ENCODE measurements around the gene P2RX5. TPM values are rescaled to one million over a fixed set of nuclear protein-coding genes. Genes with fewer than 3 reads are reported as not detected.

Gene P2RX5
- total RNA-seq, 1 experiment from 2014 or later = 11.6 TPM

DNA sequence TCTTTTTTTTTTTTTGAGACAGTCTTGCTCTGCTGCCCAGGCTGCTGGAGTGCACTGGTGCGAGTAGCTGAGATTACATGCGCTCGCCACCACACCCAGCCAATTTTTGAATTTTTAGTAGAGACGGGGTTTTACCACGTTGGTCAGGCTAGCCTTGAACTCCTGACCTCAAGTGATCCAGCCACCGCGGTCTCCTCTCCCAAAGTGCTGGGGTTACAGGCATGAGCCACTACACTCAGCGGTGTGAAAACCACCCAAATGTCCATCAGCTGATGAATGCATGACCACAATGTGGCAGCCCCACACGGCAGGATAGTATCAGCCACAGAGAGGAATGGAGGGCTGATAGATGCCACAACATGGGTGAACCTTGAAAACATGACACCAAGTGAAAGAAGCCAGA, 2.1 kb downstream of the P2RX5 start:
- peaks cover 19% of the 10 kb centered on the region for H3K36me3 Mint-ChIP-seq (ENCODE audit: insufficient read depth, unreplicated experiment)
- CTCF ChIA-PET = no interaction called here
- H3K4me1 Mint-ChIP-seq (ENCODE audit: low read depth, unreplicated experiment) = no peaks in the 10 kb centered on the region
- no TSS peak for BruUV-seq (replicated peaks)
- intact Hi-C loops (cut with micrococcal nuclease; ENCODE audit: unreplicated experiment) = no loop called here
- no peak for DNase-seq
- H3K9me3 Mint-ChIP-seq (ENCODE audit: low read depth, unreplicated experiment) = no peaks in the 10 kb centered on the region
- H3K4me3 Mint-ChIP-seq (ENCODE audit: low read depth, unreplicated experiment) = no peak overlapping the region
- no peak overlapping the region for H3K27ac Mint-ChIP-seq (ENCODE audit: unreplicated experiment)
- H3K27me3 Mint-ChIP-seq (ENCODE audit: unreplicated experiment) = no peaks in the 10 kb centered on the region
- TF ChIP-seq, protein P1, sequence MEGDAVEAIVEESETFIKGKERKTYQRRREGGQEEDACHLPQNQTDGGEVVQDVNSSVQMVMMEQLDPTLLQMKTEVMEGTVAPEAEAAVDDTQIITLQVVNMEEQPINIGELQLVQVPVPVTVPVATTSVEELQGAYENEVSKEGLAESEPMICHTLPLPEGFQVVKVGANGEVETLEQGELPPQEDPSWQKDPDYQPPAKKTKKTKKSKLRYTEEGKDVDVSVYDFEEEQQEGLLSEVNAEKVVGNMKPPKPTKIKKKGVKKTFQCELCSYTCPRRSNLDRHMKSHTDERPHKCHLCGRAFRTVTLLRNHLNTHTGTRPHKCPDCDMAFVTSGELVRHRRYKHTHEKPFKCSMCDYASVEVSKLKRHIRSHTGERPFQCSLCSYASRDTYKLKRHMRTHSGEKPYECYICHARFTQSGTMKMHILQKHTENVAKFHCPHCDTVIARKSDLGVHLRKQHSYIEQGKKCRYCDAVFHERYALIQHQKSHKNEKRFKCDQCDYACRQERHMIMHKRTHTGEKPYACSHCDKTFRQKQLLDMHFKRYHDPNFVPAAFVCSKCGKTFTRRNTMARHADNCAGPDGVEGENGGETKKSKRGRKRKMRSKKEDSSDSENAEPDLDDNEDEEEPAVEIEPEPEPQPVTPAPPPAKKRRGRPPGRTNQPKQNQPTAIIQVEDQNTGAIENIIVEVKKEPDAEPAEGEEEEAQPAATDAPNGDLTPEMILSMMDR (IDR thresholded peaks at IDR 0.05; ENCODE audit: unreplicated experiment) = no peak

DNA sequence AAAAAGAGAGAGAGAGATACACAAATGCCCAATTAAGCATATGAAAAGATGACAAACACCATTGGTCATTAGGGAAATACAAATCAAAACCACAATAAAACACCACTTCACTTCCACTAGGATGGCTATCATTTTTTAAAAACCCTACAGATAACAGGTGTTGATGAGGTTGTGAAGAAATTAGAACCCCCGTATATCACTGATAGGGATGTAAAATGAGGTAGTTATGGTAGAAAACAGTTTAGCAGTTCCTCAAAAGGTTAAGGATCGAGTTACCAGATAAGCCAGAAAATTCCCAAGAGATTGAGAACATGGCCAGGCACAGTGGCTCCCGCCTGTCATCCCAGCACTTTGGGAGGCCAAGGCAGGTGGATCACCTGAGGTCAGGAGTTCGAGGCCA, 2.8 kb downstream of the P2RX5 start:
- peaks cover 19% of the 10 kb centered on the region for H3K36me3 Mint-ChIP-seq (ENCODE audit: insufficient read depth, unreplicated experiment)
- TF ChIP-seq, protein P1 (IDR thresholded peaks at IDR 0.05; ENCODE audit: unreplicated experiment) = no peak
- DNase-seq = no peak
- CTCF ChIA-PET = no interaction called here
- H3K4me1 Mint-ChIP-seq (ENCODE audit: low read depth, unreplicated experiment) = no peaks in the 10 kb centered on the region
- H3K9me3 Mint-ChIP-seq (ENCODE audit: low read depth, unreplicated experiment) = no peaks in the 10 kb centered on the region
- intact Hi-C loops (cut with micrococcal nuclease; ENCODE audit: unreplicated experiment) = no loop called here
- H3K27me3 Mint-ChIP-seq (ENCODE audit: unreplicated experiment) = no peaks in the 10 kb centered on the region
- no peak overlapping the region for H3K27ac Mint-ChIP-seq (ENCODE audit: unreplicated experiment)
- no peak overlapping the region for H3K4me3 Mint-ChIP-seq (ENCODE audit: low read depth, unreplicated experiment)
- no TSS peak for BruUV-seq (replicated peaks)

DNA sequence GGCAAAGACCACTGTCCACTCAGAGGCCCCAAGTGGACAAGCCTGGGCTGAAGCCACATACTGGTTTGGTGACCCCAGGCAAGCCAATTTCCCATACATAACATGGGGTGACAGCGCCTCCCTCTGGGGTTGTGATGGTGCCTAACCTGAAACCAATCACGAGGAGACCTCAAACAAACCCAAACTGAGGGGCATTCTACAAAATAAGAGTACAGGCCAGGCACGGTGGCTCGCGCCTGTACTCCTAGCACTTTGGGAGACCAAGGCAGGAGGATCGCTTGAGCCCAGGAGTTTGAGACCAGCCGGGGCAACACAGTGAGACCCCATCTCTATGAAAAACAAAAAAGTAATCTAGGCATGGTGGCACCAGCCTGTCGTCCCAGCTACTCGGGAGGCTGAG, 3.6 kb downstream of the P2RX5 start:
- no peaks in the 10 kb centered on the region for H3K27me3 Mint-ChIP-seq (ENCODE audit: unreplicated experiment)
- peaks cover 19% of the 10 kb centered on the region for H3K36me3 Mint-ChIP-seq (ENCODE audit: insufficient read depth, unreplicated experiment)
- TF ChIP-seq, protein P1 (IDR thresholded peaks at IDR 0.05; ENCODE audit: unreplicated experiment) = no peak
- intact Hi-C loops (cut with micrococcal nuclease; ENCODE audit: unreplicated experiment) = no loop called here
- no peak overlapping the region for H3K27ac Mint-ChIP-seq (ENCODE audit: unreplicated experiment)
- no TSS peak for BruUV-seq (replicated peaks)
- H3K4me3 Mint-ChIP-seq (ENCODE audit: low read depth, unreplicated experiment) = no peak overlapping the region
- CTCF ChIA-PET = no interaction called here
- H3K9me3 Mint-ChIP-seq (ENCODE audit: low read depth, unreplicated experiment) = no peaks in the 10 kb centered on the region
- no peaks in the 10 kb centered on the region for H3K4me1 Mint-ChIP-seq (ENCODE audit: low read depth, unreplicated experiment)
- no peak for DNase-seq

DNA sequence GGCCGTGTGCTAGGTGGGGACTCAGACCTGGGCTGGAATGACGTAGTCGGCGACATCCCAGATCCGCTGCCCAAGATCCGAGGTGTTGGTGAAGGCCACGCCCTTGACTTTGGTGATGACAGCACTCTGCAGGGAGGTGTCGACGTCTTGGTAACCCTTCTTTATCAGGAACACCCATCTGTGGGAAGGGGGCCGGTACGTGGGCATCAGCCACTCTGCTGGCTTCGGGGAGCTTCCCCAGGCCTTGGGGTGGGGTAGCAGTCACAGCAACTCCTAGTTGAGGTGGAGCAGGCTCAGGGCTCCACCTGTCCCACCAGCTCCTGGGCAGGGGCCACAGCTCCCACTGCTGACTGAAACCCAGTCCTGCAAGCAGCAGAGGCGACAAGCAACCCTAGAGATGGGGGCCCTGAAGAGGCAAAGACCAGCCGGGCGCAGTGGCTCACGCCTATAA, 4.3 kb downstream of the P2RX5 start:
- Mint-ChIP-seq H3K27me3 (ENCODE audit: unreplicated experiment) (no peaks in the 10 kb centered on the region), H3K27ac (ENCODE audit: unreplicated experiment) (no peak overlapping the region)
- CTCF ChIA-PET = interaction anchor here (0.6 kb wide), 1 partner anchor 40 kb away, joined by 3 read pairs; no protein-coding TSS in a partner anchor

More for the DNA sequence above, 4.3 kb downstream of the P2RX5 start:
- Mint-ChIP-seq H3K4me3 (ENCODE audit: low read depth, unreplicated experiment) (no peak overlapping the region), H3K4me1 (ENCODE audit: low read depth, unreplicated experiment) (no peaks in the 10 kb centered on the region), H3K36me3 (ENCODE audit: insufficient read depth, unreplicated experiment) (peaks cover 19% of the 10 kb centered on the region), H3K9me3 (ENCODE audit: low read depth, unreplicated experiment) (no peaks in the 10 kb centered on the region)
- intact Hi-C loops (cut with micrococcal nuclease; ENCODE audit: unreplicated experiment) = no loop called here
- no TSS peak for BruUV-seq (replicated peaks)
- TF ChIP-seq, protein P1 (IDR thresholded peaks at IDR 0.05; ENCODE audit: unreplicated experiment) = no peak
- no peak for DNase-seq
